ENCODE data around the gene UBASH3A.

GRCh38 chr21:42424914-42425541 lies 21.3 kb downstream of the UBASH3A start:
- TF ChIP-seq EZH2 (IDR thresholded peaks at IDR 0.05) (no peak), POLR2AphosphoS5 (IDR thresholded peaks at IDR 0.05; ENCODE audit: borderline replicate concordance, low read depth, low read length) (no peak)
